ENCODE data around the gene DLEU7. TPM values are rescaled to one million over a fixed set of nuclear protein-coding genes. Genes with fewer than 3 reads are reported as not detected.

The DLEU7 gene
- total RNA-seq, 1 donor from 2014 or later, result 3.3 TPM

DNA sequence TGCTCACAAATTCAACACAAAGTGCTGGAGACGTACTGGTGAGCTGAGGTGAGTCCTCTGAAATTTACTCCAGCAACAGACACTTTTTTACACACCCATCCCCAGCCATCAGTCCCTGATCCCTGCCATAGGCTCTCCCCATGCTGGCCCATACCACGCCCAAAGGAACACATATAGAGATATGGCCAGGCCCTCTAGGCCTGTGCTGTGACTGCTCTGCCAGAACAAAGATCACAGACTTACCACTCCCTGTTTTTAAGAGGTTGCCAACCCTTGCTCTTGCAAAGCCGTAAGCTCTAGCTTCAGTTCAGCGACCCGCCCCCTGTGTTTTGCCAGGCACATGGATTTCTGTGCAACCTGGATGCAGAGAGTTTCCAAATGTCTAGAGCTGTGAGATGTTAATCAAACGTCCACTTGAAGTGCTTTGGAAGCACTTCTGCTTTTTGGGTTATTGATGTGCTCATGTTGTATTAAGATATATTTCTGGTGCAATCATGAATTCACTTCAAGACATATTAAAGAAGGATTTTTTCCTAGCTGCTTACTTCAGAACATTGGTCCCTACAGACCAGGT lies 59.7 kb downstream of the DLEU7 start:
- DNase-seq, result no peak
- peak in 1 of 2 donors; percentile 34 for ATAC-seq
- H3K27me3 ChIP-seq (ENCODE audit: low read depth), result no peaks in the 10 kb centered on the region
- no peaks in the 10 kb centered on the region for H3K4me1 ChIP-seq
- H3K9me3 ChIP-seq, result no peaks in the 10 kb centered on the region
- intact Hi-C loops (cut with DNase I), result no loop called here
- H3K27ac ChIP-seq, result no peak overlapping the region
- TF ChIP-seq, protein P1, sequence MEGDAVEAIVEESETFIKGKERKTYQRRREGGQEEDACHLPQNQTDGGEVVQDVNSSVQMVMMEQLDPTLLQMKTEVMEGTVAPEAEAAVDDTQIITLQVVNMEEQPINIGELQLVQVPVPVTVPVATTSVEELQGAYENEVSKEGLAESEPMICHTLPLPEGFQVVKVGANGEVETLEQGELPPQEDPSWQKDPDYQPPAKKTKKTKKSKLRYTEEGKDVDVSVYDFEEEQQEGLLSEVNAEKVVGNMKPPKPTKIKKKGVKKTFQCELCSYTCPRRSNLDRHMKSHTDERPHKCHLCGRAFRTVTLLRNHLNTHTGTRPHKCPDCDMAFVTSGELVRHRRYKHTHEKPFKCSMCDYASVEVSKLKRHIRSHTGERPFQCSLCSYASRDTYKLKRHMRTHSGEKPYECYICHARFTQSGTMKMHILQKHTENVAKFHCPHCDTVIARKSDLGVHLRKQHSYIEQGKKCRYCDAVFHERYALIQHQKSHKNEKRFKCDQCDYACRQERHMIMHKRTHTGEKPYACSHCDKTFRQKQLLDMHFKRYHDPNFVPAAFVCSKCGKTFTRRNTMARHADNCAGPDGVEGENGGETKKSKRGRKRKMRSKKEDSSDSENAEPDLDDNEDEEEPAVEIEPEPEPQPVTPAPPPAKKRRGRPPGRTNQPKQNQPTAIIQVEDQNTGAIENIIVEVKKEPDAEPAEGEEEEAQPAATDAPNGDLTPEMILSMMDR (IDR thresholded peaks at IDR 0.05), result no peak
- no peak overlapping the region for H3K4me3 ChIP-seq
- H3K36me3 ChIP-seq, result no peaks in the 10 kb centered on the region

DNA sequence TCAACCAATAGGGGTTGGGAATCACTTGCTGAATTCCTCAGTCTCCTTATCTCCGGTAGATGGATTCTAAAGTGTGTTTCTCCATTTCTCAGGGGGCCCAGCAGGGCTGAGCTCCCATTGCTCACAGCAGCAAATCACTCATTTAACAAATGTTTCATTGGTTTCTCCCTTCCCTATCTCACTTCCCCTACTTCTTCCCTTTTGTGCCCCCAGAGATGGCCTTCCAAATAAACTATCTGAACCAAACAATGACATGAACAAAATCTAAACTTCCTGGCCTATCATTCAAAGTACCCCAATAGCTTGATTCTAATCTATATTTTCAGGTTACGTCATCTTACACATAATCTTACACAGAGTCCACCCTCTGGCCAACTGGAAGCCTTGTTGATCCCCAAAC lies 60.4 kb downstream of the DLEU7 start:
- H3K27me3 ChIP-seq (ENCODE audit: low read depth), result no peaks in the 10 kb centered on the region
- H3K4me3 ChIP-seq, result no peak overlapping the region
- no peaks in the 10 kb centered on the region for H3K36me3 ChIP-seq
- no peaks in the 10 kb centered on the region for H3K9me3 ChIP-seq
- H3K27ac ChIP-seq, result no peak overlapping the region
- TF ChIP-seq, protein P1 (IDR thresholded peaks at IDR 0.05), result no peak
- ATAC-seq (no peak), DNase-seq (no peak)
- intact Hi-C loops (cut with DNase I), result no loop called here
- no peaks in the 10 kb centered on the region for H3K4me1 ChIP-seq

- no peaks in the 10 kb centered on the region for H3K27me3 ChIP-seq (ENCODE audit: low read depth)
- ATAC-seq (no peak), DNase-seq (no peak)
- TF ChIP-seq, protein P1 (IDR thresholded peaks at IDR 0.05), result no peak
- no peaks in the 10 kb centered on the region for H3K36me3 ChIP-seq
- no peaks in the 10 kb centered on the region for H3K9me3 ChIP-seq
- no peaks in the 10 kb centered on the region for H3K4me1 ChIP-seq
- no peak overlapping the region for H3K4me3 ChIP-seq
- H3K27ac ChIP-seq, result no peak overlapping the region
- intact Hi-C loops (cut with DNase I), result no loop called here
These were observed 63.1 kb downstream of the DLEU7 start for GRCh38 chr13:50780201-50781015.

DNA sequence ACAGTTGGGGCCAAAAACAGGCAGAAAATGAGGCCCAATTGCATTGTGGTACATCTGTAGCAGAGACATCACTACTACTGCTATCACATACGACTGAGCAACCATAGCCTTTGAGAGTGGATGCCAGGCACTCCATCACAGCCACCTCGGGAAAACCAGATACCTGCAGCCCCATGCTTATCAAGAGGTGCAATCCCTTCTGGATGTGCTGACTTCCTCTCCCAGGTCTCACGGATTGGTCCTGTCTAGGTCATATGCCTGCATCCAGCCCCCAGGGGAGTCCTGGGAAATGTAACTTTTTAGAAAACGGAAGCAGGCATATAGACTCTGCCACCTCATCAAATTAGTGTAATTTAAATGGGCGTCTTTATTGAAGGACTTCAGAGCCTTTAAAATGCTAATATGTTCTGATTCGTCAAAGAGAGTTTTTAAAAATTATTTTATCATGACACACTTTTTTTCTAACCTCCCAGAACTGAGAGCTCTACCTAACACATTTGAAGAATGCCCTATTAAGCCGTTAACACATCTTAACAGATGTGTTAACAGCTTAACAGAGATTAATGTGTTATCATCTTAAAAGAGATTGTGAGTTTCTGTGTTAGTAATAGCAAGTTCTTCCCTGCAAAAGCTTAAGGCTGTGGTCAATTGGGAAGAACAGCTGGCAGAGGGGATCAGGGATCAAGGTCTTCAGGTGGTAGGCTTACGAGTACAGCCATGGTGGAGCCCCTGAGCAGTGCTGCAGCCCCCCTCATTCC lies 63.9 kb downstream of the DLEU7 start:
- intact Hi-C loops (cut with DNase I), result no loop called here
- no peaks in the 10 kb centered on the region for H3K36me3 ChIP-seq
- ATAC-seq, result no peak
- H3K4me3 ChIP-seq, result no peak overlapping the region
- no peak overlapping the region for H3K27ac ChIP-seq
- TF ChIP-seq, protein P1 (IDR thresholded peaks at IDR 0.05), result no peak
- no peak for DNase-seq
- no peaks in the 10 kb centered on the region for H3K9me3 ChIP-seq
- no peaks in the 10 kb centered on the region for H3K27me3 ChIP-seq (ENCODE audit: low read depth)
- H3K4me1 ChIP-seq, result no peaks in the 10 kb centered on the region

Other genes starting within 250 kb of the DLEU7 start
- gene RNASEH2B, start 66.1 kb upstream of the DLEU7 start, total RNA-seq, result 50.7 TPM

All from lower lobe of right lung (tissue), 2 donors.